ENCODE data around the gene RPUSD3.
"Not testable (repeated sequence)": the region's sequence is repeated elsewhere in the genome, so short reads cannot be mapped to it uniquely, and the experiment has no call there.

DNA sequence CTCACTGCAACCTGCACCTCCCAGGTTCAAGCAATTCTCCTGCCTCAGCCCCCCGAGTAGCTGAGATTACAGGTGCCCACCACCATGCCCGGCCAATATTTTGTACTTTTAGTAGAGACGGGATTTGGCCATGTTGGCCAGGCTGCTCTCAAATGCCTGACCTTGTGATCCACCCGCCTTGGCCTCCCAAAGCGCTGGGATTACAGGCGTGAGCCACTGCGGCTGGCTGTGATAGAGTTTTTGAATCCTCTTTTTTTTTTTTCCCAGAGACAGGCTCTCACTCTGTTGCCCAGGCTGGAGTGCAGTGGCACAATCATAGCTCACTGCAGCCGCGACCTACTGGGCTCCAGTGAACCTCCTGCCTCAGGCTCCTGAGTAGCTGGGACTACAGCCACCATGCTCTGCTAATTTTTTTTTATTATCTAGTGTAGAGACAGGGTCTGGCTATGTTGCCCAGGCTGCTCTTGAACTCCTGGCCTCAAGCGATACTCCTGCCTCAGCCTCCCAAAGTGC is 21.4 kb upstream of the RPUSD3 start:
- TF ChIP-seq, protein P1, sequence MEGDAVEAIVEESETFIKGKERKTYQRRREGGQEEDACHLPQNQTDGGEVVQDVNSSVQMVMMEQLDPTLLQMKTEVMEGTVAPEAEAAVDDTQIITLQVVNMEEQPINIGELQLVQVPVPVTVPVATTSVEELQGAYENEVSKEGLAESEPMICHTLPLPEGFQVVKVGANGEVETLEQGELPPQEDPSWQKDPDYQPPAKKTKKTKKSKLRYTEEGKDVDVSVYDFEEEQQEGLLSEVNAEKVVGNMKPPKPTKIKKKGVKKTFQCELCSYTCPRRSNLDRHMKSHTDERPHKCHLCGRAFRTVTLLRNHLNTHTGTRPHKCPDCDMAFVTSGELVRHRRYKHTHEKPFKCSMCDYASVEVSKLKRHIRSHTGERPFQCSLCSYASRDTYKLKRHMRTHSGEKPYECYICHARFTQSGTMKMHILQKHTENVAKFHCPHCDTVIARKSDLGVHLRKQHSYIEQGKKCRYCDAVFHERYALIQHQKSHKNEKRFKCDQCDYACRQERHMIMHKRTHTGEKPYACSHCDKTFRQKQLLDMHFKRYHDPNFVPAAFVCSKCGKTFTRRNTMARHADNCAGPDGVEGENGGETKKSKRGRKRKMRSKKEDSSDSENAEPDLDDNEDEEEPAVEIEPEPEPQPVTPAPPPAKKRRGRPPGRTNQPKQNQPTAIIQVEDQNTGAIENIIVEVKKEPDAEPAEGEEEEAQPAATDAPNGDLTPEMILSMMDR (conservative IDR thresholded peaks at IDR 0.05; ENCODE audit: low read depth, low read length) = not testable (repeated sequence)
- not testable (repeated sequence) for TF ChIP-seq EZH2 (IDR thresholded peaks at IDR 0.05; ENCODE audit: low read length, unreplicated experiment); EZH2phosphoT487 (IDR thresholded peaks at IDR 0.05; ENCODE audit: borderline replicate concordance, low read length)

Measured in PC-3 (cell line).